Measurements from ENCODE around the gene POLR2J. TPM values are rescaled to one million over a fixed set of nuclear protein-coding genes. Genes with fewer than 3 reads are reported as not detected.
"Not testable (repeated sequence)": the region's sequence is repeated elsewhere in the genome, so short reads cannot be mapped to it uniquely, and the experiment has no call there.

POLR2J gene
- total and polyA plus RNA-seq, 2 experiments from 2014 or later, result 31.8 to 121 TPM

- DNase-seq (ENCODE audit: low read depth in 1 of 2, low spot score in 1 of 2), result no peak
- H3K36me3 ChIP-seq, result peaks cover 17% of the 10 kb centered on the region
- no peak overlapping the region for H3K4me3 ChIP-seq
- no peaks in the 10 kb centered on the region for H3K9me3 ChIP-seq (ENCODE audit: low read depth)
- no peaks in the 10 kb centered on the region for H3K27me3 ChIP-seq
- no peaks in the 10 kb centered on the region for H3K4me1 ChIP-seq (ENCODE audit: low read depth)
- no peak overlapping the region for H3K27ac ChIP-seq
- no peak for TF ChIP-seq CTCF (IDR thresholded peaks at IDR 0.05; ENCODE audit: low read depth, low read length)
These were observed 19.4 kb downstream of the POLR2J start for GRCh38 chr7:102459221-102459844.

GRCh38 chr7:102457352-102457924 is 21.3 kb downstream of the POLR2J start:
- DNase-seq (ENCODE audit: low read depth in 1 of 2, low spot score in 1 of 2), result no peak
- no peak for TF ChIP-seq CTCF (IDR thresholded peaks at IDR 0.05; ENCODE audit: low read depth, low read length)
- no peaks in the 10 kb centered on the region for H3K4me1 ChIP-seq (ENCODE audit: low read depth)
- H3K27ac ChIP-seq, result no peak overlapping the region
- peaks cover 17% of the 10 kb centered on the region for H3K36me3 ChIP-seq
- H3K4me3 ChIP-seq, result no peak overlapping the region
- H3K27me3 ChIP-seq, result no peaks in the 10 kb centered on the region
- no peaks in the 10 kb centered on the region for H3K9me3 ChIP-seq (ENCODE audit: low read depth)

GRCh38 chr7:102456327-102456726 is 22.4 kb downstream of the POLR2J start:
- Histone ChIP-seq H3K4me1 (ENCODE audit: low read depth) (no peaks in the 10 kb centered on the region), H3K4me3 (no peak overlapping the region), H3K27ac (no peak overlapping the region), H3K36me3 (peaks cover 17% of the 10 kb centered on the region), H3K27me3 (no peaks in the 10 kb centered on the region), H3K9me3 (ENCODE audit: low read depth) (no peaks in the 10 kb centered on the region)
- DNase-seq (ENCODE audit: low read depth in 1 of 2, low spot score in 1 of 2), result no peak
- no peak for TF ChIP-seq CTCF (IDR thresholded peaks at IDR 0.05; ENCODE audit: low read depth, low read length)

- no peak for DNase-seq (ENCODE audit: low read depth in 1 of 2, low spot score in 1 of 2)
These were observed 23.1 kb downstream of the POLR2J start for GRCh38 chr7:102455596-102455995.

GRCh38 chr7:102454932-102455331 is 23.8 kb downstream of the POLR2J start:
- peaks cover 17% of the 10 kb centered on the region for H3K36me3 ChIP-seq
- H3K4me1 ChIP-seq (ENCODE audit: low read depth); H3K27ac ChIP-seq; H3K4me3 ChIP-seq; DNase-seq (ENCODE audit: low read depth in 1 of 2, low spot score in 1 of 2); H3K27me3 ChIP-seq; H3K9me3 ChIP-seq (ENCODE audit: low read depth): not testable (repeated sequence)

More at GRCh38 chr7:102455596-102455995, 23.1 kb downstream of the POLR2J start:
- Histone ChIP-seq H3K27ac (no peak overlapping the region), H3K4me3 (no peak overlapping the region), H3K4me1 (ENCODE audit: low read depth) (no peaks in the 10 kb centered on the region), H3K27me3 (no peaks in the 10 kb centered on the region), H3K9me3 (ENCODE audit: low read depth) (no peaks in the 10 kb centered on the region), H3K36me3 (peaks cover 17% of the 10 kb centered on the region)
- no peak for TF ChIP-seq CTCF (IDR thresholded peaks at IDR 0.05; ENCODE audit: low read depth, low read length)

GRCh38 chr7:102454468-102454867 is 24.3 kb downstream of the POLR2J start:
- Histone ChIP-seq H3K27ac (no peak overlapping the region), H3K4me3 (no peak overlapping the region), H3K4me1 (ENCODE audit: low read depth) (no peaks in the 10 kb centered on the region), H3K36me3 (peaks cover 17% of the 10 kb centered on the region), H3K27me3 (no peaks in the 10 kb centered on the region), H3K9me3 (ENCODE audit: low read depth) (no peaks in the 10 kb centered on the region)
- DNase-seq (ENCODE audit: low read depth in 1 of 2, low spot score in 1 of 2), result no peak
- TF ChIP-seq CTCF (IDR thresholded peaks at IDR 0.05; ENCODE audit: low read depth, low read length), result no peak
